GM19240 (cell line): ENCODE data around the gene MSRB2.
A peak's percentile ranks its signal among the peaks of the same experiment; 100 is the strongest.

Experiments used
- DNase-seq: peaks from one replicate; pipeline ENCODE4 v3.0.0; 2011; ENCODE audit warnings: low spot score; ENCODE audit not compliant: insufficient read length

Gene MSRB2

GRCh38 chr10:23111517-23112286 lies 16.3 kb downstream of the MSRB2 start:
- DNase-seq: no peak

GRCh38 chr10:23114228-23114850 lies 19.0 kb downstream of the MSRB2 start:
- DNase-seq: no peak

- no peak for DNase-seq
Measured at GRCh38 chr10:23116486-23117205, 21.3 kb downstream of the MSRB2 start.

DNA sequence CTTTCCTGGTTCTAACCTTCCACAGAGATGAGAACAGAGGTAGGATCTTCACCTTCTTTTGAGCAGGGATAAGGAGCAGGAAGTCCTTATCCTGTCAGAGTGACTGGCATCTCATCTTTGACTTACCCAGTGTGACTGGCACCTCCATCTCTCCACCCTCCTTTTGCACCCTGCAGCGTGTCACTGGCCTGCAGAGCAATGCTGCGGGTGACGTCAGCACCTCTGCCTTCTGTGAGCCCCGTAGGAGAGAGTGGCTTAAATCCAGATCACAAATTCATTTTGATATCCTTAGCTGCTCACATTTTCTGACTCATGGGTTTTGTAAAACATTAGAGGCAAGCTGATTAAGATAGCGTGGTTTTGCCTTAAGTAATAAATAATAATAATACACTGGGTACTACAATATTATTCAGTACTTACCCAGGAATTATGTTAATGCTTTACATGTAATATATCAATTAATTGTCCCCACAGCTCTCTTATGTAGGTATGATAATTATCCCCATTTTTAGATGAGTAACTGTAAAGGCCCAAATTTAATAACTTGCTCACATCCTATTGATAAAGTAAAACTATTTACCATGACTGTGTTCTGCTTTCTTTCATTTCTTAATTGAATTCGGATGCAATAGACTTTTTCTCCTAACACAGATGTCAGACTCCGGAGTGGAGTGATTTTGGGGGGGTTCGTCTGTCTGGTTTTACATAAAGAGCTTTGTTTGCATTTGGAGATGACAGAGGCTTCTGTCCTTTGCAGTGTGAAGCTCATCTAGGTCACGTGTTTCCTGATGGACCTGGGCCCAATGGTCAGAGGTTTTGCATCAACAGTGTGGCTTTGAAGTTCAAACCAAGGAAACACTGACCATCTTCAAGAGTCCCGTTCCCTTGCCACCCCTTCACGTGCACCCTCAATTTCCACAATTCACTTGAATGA lies 24.9 kb downstream of the MSRB2 start:
- no peak for DNase-seq

DNA sequence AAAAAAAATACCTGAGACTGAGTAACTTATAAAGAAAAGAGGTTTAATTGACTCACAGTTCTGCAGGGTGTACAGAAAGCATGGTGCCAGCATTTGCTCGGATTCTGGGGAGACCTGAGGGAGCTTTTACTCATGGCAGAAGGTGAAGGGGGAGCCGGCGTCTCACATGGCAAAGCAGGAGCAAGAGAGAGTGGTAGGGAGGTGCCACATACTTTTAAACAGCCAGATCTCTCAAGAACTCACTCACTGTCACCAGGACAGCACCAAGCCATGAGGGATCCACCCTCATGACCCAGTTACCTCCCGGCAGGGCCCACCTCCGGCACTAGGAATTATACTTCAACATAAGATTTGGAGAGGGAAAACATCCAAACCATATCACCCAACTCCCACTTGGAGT lies 25.8 kb downstream of the MSRB2 start:
- DNase-seq: no peak

DNA sequence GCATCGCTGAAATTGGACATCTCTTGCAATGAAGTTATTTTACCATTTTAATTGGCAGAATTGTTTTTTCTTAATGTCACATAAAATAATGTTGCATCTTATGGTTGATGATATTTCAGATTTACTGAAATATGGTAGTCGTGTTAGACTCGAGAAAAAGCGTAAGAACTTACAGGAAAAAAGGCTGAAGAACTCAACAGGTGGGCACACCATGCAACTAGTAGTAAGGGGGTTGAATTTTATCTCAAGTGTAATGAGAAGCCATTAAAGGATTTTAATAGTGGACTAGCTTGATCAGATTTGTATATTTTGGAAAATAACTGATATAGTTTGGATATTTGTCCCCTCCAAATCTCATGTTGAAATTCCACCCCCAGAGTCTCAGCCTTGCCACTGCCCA lies 41.1 kb downstream of the MSRB2 start:
- no peak for DNase-seq

DNA sequence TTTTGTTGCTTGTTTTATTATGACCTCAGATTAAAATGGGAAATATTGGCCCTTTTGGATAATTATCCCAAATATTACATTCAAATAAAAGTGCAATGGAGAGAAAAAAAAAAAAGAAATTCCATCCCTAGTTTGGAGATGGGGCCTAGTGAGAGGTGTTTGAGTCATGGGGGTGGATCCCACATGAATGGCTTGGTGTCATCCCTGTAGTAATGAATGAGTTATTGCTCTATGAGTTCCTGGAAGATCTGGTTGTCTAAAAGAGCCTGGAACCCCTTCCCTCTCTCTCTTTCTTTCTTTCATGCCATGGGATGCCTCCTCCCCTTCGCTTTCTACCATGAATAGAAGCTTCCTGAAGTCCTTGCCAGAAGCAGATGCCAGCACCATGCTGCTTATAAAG lies 44.3 kb downstream of the MSRB2 start:
- DNase-seq: no peak

DNA sequence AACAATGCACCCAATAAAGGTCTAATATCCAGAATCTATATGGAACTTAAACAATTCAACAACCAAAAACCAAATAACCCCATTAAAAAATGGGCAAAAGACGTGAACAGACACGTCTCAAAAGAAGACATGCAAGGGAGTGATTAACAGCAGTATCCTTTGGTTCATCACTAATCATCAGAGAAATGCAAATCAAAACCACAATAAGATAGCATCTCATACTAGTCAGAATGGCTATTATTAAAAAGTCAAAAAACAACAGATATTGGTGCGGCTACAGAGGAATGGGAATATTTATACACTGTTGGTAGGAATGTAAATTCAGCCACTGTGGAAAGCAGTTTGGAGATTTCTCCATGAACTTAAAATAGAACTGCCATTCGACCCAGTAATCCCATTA lies 46.6 kb downstream of the MSRB2 start:
- DNase-seq: no peak

DNA sequence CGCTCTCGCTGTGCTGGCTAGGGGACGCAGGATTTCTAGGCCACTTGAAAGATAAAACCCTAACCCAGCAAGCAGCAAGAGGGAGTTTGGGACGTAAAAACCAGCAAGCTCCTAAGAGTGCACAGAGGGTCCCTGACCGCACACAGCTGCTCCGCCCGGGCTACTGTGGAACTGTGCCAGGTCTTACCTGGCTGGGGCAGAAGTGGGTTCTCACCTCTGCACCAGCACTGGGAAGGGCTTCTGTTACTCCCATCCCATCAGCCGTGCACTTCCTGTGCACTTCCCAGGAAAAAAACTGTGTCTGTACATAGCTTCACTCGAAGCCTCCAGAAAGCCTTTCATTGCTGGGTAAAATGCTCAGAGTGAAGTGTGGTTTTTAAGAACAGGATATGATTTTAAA lies 50.9 kb downstream of the MSRB2 start:
- no peak for DNase-seq

DNA sequence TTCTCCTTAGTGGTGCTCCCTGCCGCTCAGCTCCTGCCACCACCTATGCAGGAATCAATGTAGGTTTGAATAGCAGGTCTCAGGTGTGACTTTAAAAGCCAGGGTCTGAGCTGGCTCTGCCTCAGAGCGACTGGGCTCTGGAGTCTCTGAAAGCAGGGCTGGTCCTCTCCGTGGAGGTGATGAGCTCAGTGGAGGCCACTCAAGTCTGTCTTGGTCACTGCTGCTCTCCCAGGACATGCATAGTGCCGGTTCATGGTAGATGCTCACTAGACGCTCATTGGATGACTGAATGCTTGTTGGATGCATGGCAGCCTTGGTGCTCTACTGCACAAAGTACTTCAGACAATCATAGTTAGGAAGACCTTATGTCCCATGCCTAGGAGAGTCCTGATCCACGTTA lies 51.7 kb downstream of the MSRB2 start:
- DNase-seq: no peak

DNA sequence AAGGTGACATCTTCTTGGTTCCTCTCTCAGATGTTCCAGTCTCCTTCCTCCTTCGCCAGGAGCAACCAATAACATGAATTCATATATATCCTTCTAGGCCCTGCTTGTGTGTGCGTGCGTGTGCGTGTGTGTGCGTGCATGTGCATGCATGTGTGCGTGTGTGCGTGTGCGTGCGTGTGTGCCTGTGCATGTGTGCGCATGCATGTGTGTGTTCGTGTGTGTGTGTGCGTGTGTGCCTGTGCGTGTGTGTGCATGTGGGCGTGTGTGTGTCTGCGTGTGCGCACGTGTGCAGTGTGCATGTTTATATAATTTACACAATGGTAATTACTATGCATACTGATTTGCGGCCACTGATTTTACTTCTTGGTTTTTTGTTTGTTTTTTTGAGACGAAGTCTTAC lies 52.8 kb downstream of the MSRB2 start:
- DNase-seq: no peak

DNA sequence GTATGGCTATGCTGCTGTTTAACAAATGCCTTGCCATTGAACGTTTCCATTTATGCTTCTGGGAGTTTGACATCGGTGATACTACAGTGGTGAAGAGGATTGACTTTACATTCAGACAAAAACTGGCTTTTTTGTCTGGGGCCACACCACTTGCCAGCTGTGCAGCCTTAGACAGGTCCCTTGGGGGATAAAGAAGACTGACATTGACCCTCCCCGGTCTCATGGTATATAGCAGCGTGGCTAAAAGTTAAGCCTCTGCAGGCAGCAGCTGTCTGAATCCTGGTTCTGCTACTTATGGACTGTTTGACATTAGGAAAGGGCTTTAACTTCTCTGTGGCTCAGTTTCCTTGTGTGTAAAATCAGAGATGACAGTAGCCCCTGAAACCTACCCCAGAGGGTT lies 54.7 kb downstream of the MSRB2 start:
- no peak for DNase-seq

DNA sequence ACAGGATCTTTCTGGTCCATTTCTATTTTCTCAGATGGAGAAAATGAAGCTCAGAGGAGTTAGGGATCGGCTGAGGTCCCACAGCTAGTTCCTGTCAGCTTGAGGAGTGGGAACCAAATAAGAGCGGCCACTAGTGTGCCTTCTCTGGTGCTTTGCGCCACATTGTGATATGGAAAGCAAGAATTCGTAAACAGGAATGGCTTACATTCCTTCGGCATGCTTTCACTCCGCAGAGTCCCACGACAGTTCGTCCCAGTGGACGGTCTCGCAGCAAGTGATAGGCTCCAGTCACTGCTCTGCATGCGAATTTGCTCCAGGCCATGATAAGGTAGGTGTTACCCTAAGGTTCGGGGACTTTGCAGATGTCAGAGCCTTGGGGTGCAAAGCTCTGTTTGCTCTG lies 55.2 kb downstream of the MSRB2 start:
- no peak for DNase-seq

DNA sequence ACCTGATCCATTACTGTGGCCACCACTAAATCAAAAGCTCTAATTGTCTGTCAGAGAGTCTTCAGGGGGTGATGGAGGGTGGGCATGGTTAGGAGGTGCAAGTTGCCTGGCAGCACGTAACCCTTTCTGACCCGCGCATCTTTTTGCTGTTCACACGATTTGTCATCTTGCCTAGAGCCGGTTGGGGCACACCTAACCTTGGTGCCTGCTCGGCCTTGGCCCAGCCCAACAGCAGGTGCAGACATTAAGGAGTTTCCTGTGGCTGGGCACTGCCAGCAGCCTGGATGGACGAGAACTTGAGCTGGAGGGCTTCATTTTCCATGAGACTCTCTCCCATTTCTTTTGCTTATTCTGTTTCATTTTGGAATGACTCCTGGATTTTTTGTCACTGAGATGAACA lies 55.7 kb downstream of the MSRB2 start:
- DNase-seq: no peak

- DNase-seq: no peak
Measured at GRCh38 chr10:23155169-23155568, 59.8 kb downstream of the MSRB2 start.

- no peak for DNase-seq
Measured at GRCh38 chr10:23156447-23157150, 61.2 kb downstream of the MSRB2 start.

- no peak for DNase-seq
Measured at GRCh38 chr10:23157239-23157681, 61.9 kb downstream of the MSRB2 start.

- DNase-seq: no peak
Measured at GRCh38 chr10:23157691-23158369, 62.5 kb downstream of the MSRB2 start.

- DNase-seq: peak; percentile 43
Measured at GRCh38 chr10:23158370-23158769, 63.0 kb downstream of the MSRB2 start.

DNA sequence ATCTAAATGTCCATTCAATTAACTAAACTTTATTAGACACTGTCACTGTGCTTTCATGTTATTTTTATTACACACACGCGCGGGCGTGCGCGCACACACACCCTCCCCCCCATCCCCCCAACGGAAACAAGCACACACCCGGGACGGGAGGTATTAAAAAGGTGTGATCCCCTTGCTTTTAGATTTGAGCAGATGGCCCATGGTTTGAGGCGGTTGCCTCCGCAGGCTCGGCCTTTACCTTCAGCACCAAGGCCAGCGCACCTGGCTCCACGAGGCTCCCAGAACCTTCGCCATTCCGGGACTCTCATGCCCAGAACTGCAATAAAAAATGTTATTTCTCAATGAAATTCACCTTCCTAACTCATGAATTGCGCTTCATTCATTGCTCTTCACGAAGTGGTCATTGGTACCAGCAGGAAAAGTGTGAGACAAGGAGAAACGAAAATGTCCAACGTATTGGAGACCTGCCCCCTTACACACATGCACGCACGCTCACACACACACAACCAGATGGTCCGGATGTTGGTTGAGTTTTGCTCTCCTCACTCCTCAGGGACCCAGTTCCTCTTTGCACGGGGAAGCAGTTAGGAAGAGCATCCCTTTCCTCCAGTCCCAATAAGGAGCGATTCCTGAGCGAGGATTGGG lies 76.0 kb downstream of the MSRB2 start:
- no peak for DNase-seq
